Measurements from ENCODE around the gene CDCA4.

DNA sequence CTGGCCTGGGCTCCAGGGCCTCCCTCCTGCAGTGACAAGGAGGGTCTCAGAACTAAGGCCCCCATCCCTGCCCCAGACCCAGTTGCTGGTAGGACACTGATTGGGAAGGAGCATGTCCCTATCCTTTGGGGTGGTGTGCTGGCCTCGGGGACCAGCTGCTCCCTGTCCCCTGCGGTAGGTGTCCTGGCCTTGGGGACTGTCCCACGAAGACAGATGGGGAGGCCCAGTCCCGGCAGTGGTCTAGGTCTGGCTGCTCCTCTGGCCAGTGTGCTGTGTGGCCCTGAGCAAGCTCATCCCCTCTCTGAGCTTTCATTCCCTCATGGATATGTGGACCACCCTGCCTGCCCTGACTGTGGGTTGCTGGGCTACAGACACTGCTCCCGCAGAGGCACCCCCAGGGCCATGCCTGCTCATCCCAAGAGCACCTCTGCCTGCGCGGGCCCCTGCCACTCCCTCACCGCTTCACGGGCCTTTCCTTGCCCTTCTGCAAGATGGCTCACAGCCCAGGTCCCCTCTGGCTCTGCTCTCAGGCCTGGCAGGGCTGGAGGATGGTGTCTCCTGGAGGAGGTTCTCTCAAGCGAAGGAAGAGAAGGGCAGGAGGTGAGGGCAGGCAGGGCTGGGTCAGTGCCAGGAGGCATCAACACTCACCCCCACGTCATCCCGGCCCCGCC lies 55.2 kb downstream of the CDCA4 start:
- TF ChIP-seq, protein P1, sequence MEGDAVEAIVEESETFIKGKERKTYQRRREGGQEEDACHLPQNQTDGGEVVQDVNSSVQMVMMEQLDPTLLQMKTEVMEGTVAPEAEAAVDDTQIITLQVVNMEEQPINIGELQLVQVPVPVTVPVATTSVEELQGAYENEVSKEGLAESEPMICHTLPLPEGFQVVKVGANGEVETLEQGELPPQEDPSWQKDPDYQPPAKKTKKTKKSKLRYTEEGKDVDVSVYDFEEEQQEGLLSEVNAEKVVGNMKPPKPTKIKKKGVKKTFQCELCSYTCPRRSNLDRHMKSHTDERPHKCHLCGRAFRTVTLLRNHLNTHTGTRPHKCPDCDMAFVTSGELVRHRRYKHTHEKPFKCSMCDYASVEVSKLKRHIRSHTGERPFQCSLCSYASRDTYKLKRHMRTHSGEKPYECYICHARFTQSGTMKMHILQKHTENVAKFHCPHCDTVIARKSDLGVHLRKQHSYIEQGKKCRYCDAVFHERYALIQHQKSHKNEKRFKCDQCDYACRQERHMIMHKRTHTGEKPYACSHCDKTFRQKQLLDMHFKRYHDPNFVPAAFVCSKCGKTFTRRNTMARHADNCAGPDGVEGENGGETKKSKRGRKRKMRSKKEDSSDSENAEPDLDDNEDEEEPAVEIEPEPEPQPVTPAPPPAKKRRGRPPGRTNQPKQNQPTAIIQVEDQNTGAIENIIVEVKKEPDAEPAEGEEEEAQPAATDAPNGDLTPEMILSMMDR (IDR thresholded peaks at IDR 0.05) = no peak
- no peak for TF ChIP-seq POLR2A (IDR thresholded peaks at IDR 0.05)
